HepG2 (cell line): ENCODE measurements around the gene KLF16. TPM values are rescaled to one million over a fixed set of nuclear protein-coding genes. Genes with fewer than 3 reads are reported as not detected.

Experiments
- ARNTL ChIP-seq: sonication (generic); formaldehyde crosslinking; IDR thresholded peaks from 2 replicates; pipeline ENCODE4 v1.4.0; 2020; ENCODE audit warnings: mild to moderate bottlenecking, missing genetic modification reagents
- BRD4 ChIP-seq: sonication (generic); formaldehyde crosslinking; IDR thresholded peaks from 2 replicates; pipeline ENCODE4 v1.4.0; 2020; ENCODE audit warnings: missing genetic modification reagents
- CAMTA2 ChIP-seq: sonication (generic); formaldehyde crosslinking; IDR thresholded peaks from 2 replicates; pipeline ENCODE4 v1.4.0; 2020; ENCODE audit warnings: mild to moderate bottlenecking, missing genetic modification reagents, borderline replicate concordance
- DZIP1 ChIP-seq: sonication (generic); formaldehyde crosslinking; IDR thresholded peaks from 2 replicates; pipeline ENCODE4 v1.5.0; 2020; ENCODE audit warnings: mild to moderate bottlenecking, missing genetic modification reagents
- KAT2B ChIP-seq: fragments of 150-350 bp; IDR thresholded peaks from 2 replicates; pipeline ENCODE4 v1.6.1; 2014; ENCODE audit warnings: low read depth, low read length, borderline replicate concordance
- KLF16 ChIP-seq, 2 experiments: sonication (generic) in 1 of 2; formaldehyde crosslinking in 1 of 2; IDR thresholded peaks; 2 replicates each; pipeline versions ENCODE4 v1.6.1 to v1.8.0; 2016 to 2023; ENCODE audit warnings: missing genetic modification reagents in 2 of 2, missing compliant biosample characterization in 1 of 2
- RAD21 ChIP-seq: fragments of 450-650 bp; formaldehyde crosslinking; IDR thresholded peaks from 2 replicates; pipeline ENCODE4 v1.5.0; 2020; ENCODE audit warnings: mild to moderate bottlenecking
- RXRA ChIP-seq: sonication (generic); formaldehyde crosslinking; IDR thresholded peaks from 2 replicates; pipeline ENCODE4 v1.5.1; 2020; ENCODE audit warnings: missing genetic modification reagents
- SP5 ChIP-seq: IDR thresholded peaks from 2 replicates; pipeline ENCODE4 v1.6.1; 2016; ENCODE audit warnings: low read depth, borderline replicate concordance
- TAF1 ChIP-seq: sonication (generic); formaldehyde crosslinking; IDR thresholded peaks from 2 replicates; pipeline ENCODE4 v1.4.0; 2020; ENCODE audit warnings: missing genetic modification reagents
- TRIM24 ChIP-seq: sonication (generic); formaldehyde crosslinking; IDR thresholded peaks from 2 replicates; pipeline ENCODE4 v1.8.0; 2022; ENCODE audit warnings: mild to moderate bottlenecking, missing genetic modification reagents
- ZEB1 ChIP-seq: IDR thresholded peaks from 2 replicates; pipeline ENCODE4 v1.6.1; 2012; ENCODE audit warnings: mild to moderate bottlenecking, low read depth, inconsistent platforms; ENCODE audit not compliant: insufficient replicate concordance
- ZNF496 ChIP-seq: sonication (generic); formaldehyde crosslinking; IDR thresholded peaks from 2 replicates; pipeline ENCODE4 v1.8.1; 2023; ENCODE audit warnings: mild to moderate bottlenecking, moderate library complexity, missing genetic modification reagents; ENCODE audit not compliant: insufficient replicate concordance
- ZNF597 ChIP-seq: sonication (generic); formaldehyde crosslinking; IDR thresholded peaks from 2 replicates; pipeline ENCODE4 v1.5.0; 2020; ENCODE audit warnings: missing genetic modification reagents
- ZNF605 ChIP-seq: sonication (generic); formaldehyde crosslinking; IDR thresholded peaks from 2 replicates; pipeline ENCODE4 v1.8.0; 2022; ENCODE audit warnings: mild to moderate bottlenecking, missing genetic modification reagents
- ZNF775 ChIP-seq: sonication (generic); formaldehyde crosslinking; IDR thresholded peaks from 2 replicates; pipeline ENCODE4 v1.4.0; 2020; ENCODE audit warnings: missing genetic modification reagents, mild to moderate bottlenecking, moderate library complexity, borderline replicate concordance
- ZNF781 ChIP-seq: sonication (generic); formaldehyde crosslinking; IDR thresholded peaks from 2 replicates; pipeline ENCODE4 v1.5.1; 2020; ENCODE audit warnings: borderline replicate concordance, mild to moderate bottlenecking, missing genetic modification reagents; ENCODE audit errors: not compliant biosample characterization
- ZSCAN30 ChIP-seq: sonication (generic); formaldehyde crosslinking; IDR thresholded peaks from 2 replicates; pipeline ENCODE4 v1.5.0; 2020; ENCODE audit warnings: mild to moderate bottlenecking, missing genetic modification reagents
- polyA plus RNA-seq, 8 experiments: library from polyadenylated mRNA; depleted of rRNA in 3 of 8; stranded (reverse) in 7 of 8; unstranded in 1 of 8; fragments of >200 nt; fragmentation: Illumina TruSeq in 4 of 8; extraction: Trizol in 4 of 8; gene quantifications; 2 replicates each; pipeline versions ENCODE4 v1.2.1 to v1.2.3, GENCODE V29; 2011 to 2016; ENCODE audit warnings: low read depth in 4 of 8, missing spikeins in 1 of 8, mixed read lengths in 1 of 8; ENCODE audit not compliant: insufficient read depth in 1 of 8
- total RNA-seq, 5 experiments: library from RNA; depleted of rRNA; stranded (reverse); fragments of >200 nt; fragmentation: Illumina TruSeq; extraction: Trizol; gene quantifications; 2 replicates each; pipeline ENCODE4 v1.2.3, GENCODE V29; 2016; ENCODE audit warnings: low read depth in 1 of 5
- TF ChIP-seq, protein P1 (sequence below): conservative IDR thresholded peaks from 2 replicates; pipeline ENCODE4 v1.6.1; 2018; ENCODE audit warnings: missing genetic modification reagents
- TF ChIP-seq, protein P2 (sequence below): sonication (generic); formaldehyde crosslinking; IDR thresholded peaks from 2 replicates; pipeline ENCODE4 v1.4.0; 2020; ENCODE audit warnings: mild to moderate bottlenecking, missing genetic modification reagents, borderline replicate concordance

The KLF16 gene
- total and polyA plus RNA-seq, 2 of the 13 experiments (the other 11 are each of a cell fraction or from before 2014, with no cell fraction given), result 3.5 to 6.7 TPM

DNA sequence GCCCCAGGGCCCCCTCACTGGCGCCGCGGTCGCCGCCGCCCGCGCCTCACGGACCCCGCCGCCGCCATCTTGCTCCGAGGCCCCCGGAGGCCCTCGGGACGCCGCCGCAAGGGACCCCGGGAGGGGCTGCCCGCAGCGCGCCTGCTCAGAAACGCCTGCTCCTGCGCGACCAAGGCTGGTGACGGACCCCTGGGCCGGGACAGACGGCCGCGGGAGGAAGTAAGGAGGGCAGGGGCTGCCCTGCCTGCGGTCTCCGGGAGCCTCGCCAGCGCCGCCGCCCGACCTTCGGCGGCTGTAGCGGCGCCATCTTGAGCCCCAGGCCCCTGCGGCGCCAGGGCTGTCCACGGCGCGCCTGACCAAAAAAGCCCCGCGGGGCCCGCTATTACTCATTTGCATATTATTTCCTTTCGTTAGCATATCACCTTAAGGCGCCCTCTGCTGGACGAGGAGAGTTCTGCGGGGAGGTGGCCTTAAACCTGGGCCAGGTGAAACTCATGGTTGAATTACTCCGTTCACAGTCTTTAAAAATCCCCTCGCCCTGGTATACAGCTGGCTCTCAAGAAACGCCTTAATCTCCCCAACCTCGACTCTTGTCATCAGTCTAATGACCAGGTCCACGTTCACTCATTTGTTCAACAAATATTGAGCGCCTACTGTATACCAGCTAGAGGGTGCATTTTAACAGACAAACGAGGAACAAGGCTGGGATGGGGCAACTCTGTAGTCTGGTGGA, 14.8 kb downstream of the KLF16 start, which contains the start of gene REXO1 (continued):
- TF ChIP-seq, protein P1, sequence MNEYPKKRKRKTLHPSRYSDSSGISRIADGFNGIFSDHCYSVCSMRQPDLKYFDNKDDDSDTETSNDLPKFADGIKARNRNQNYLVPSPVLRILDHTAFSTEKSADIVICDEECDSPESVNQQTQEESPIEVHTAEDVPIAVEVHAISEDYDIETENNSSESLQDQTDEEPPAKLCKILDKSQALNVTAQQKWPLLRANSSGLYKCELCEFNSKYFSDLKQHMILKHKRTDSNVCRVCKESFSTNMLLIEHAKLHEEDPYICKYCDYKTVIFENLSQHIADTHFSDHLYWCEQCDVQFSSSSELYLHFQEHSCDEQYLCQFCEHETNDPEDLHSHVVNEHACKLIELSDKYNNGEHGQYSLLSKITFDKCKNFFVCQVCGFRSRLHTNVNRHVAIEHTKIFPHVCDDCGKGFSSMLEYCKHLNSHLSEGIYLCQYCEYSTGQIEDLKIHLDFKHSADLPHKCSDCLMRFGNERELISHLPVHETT, result no peak; the same call in 1 of the 2 replicates
- TF ChIP-seq ZNF781 (no peak), TRIM24 (no peak), ZNF496 (CRISPR knock-in tag) (no peak), RAD21 (peak; percentile 58), KAT2B (no peak), ZNF597 (CRISPR knock-in tag) (no peak), TAF1 (CRISPR knock-in tag) (peak; percentile 82), ZEB1 (peak; percentile 65), DZIP1 (no peak), CAMTA2 (CRISPR knock-in tag) (no peak), RXRA (CRISPR knock-in tag) (peak; percentile 49; the same call in 1 of the 2 replicates), ZSCAN30 (no peak), SP5 (CRISPR knock-in tag) (no peak), KLF16 (CRISPR knock-in tag; IDR thresholded peaks at IDR 0.05) (peak in 1 of 2 experiments; percentile 38; a peak in 2 of 4 replicates), ARNTL (no peak; the same call in 1 of the 2 replicates), ZNF605 (CRISPR knock-in tag) (peak; percentile 64; the same call in 1 of the 2 replicates), ZNF775 (CRISPR knock-in tag) (no peak), BRD4 (CRISPR knock-in tag) (no peak)
- TF ChIP-seq, protein P2, sequence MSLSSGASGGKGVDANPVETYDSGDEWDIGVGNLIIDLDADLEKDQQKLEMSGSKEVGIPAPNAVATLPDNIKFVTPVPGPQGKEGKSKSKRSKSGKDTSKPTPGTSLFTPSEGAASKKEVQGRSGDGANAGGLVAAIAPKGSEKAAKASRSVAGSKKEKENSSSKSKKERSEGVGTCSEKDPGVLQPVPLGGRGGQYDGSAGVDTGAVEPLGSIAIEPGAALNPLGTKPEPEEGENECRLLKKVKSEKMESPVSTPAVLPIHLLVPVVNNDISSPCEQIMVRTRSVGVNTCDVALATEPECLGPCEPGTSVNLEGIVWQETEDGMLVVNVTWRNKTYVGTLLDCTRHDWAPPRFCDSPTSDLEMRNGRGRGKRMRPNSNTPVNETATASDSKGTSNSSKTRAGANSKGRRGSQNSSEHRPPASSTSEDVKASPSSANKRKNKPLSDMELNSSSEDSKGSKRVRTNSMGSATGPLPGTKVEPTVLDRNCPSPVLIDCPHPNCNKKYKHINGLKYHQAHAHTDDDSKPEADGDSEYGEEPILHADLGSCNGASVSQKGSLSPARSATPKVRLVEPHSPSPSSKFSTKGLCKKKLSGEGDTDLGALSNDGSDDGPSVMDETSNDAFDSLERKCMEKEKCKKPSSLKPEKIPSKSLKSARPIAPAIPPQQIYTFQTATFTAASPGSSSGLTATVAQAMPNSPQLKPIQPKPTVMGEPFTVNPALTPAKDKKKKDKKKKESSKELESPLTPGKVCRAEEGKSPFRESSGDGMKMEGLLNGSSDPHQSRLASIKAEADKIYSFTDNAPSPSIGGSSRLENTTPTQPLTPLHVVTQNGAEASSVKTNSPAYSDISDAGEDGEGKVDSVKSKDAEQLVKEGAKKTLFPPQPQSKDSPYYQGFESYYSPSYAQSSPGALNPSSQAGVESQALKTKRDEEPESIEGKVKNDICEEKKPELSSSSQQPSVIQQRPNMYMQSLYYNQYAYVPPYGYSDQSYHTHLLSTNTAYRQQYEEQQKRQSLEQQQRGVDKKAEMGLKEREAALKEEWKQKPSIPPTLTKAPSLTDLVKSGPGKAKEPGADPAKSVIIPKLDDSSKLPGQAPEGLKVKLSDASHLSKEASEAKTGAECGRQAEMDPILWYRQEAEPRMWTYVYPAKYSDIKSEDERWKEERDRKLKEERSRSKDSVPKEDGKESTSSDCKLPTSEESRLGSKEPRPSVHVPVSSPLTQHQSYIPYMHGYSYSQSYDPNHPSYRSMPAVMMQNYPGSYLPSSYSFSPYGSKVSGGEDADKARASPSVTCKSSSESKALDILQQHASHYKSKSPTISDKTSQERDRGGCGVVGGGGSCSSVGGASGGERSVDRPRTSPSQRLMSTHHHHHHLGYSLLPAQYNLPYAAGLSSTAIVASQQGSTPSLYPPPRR, result no peak
